Upper lobe of right lung (tissue), 1 donor: Measurements from ENCODE around the gene WNT1. TPM values are rescaled to one million over a fixed set of nuclear protein-coding genes. Genes with fewer than 3 reads are reported as not detected.
A peak's percentile ranks its signal among the peaks of the same experiment; 100 is the strongest.

Source experiments
- ATAC-seq: fragments of 200-7000 bp; cut with Tn5 transposase; one replicate; pipeline ENCODE4 v1.9.1; 2020; ENCODE audit warnings: mild to moderate bottlenecking, moderate library complexity
- DNase-seq: peaks from one replicate; pipeline ENCODE4 v3.0.0-alpha.2; 2020
- H3K27ac ChIP-seq: fragments of 200-600 bp; one replicate; pipeline ENCODE4 v1.8.0; 2022
- H3K27me3 ChIP-seq: fragments of 200-600 bp; one replicate; pipeline ENCODE4 v1.8.0; 2022; ENCODE audit warnings: mild to moderate bottlenecking
- H3K36me3 ChIP-seq: fragments of 200-600 bp; one replicate; pipeline ENCODE4 v1.8.0; 2022
- H3K4me1 ChIP-seq: fragments of 200-600 bp; one replicate; pipeline ENCODE4 v1.8.0; 2022
- H3K4me3 ChIP-seq: fragments of 200-600 bp; one replicate; pipeline ENCODE4 v1.8.0; 2022; ENCODE audit warnings: mild to moderate bottlenecking
- H3K9me3 ChIP-seq: fragments of 200-600 bp; one replicate; pipeline ENCODE4 v1.8.0; 2022
- CTCF ChIP-seq: fragments of 200-600 bp; IDR thresholded peaks from one replicate; pipeline ENCODE4 v1.8.0; 2022; ENCODE audit warnings: antibody characterized with exemption
- intact Hi-C: fragments of 100-400 bp; cut with DNase I; formaldehyde crosslinking; loops from one replicate; pipeline ENCODE4 v1.11.0; 2022
- total RNA-seq: library from RNA; stranded (reverse); fragmentation: NEBNext Ultra II Directional; extraction: Animal tissue kit (Norgen Biotek cat#: 25700); gene quantifications from one replicate; pipeline ENCODE4 v1.2.1, GENCODE V29; 2021
- donor health status: DM: no; HTN: yes; CAD: no; lungs with severe emphysema.

WNT1 gene
- total RNA-seq, 1 donor from 2014 or later, result not detected

- no peaks in the 10 kb centered on the region for H3K4me1 ChIP-seq
- no peak for ATAC-seq
- intact Hi-C loops, result no loop called here
Observed at GRCh38 chr12:48946205-48946604, 31.9 kb upstream of the WNT1 start.

DNA sequence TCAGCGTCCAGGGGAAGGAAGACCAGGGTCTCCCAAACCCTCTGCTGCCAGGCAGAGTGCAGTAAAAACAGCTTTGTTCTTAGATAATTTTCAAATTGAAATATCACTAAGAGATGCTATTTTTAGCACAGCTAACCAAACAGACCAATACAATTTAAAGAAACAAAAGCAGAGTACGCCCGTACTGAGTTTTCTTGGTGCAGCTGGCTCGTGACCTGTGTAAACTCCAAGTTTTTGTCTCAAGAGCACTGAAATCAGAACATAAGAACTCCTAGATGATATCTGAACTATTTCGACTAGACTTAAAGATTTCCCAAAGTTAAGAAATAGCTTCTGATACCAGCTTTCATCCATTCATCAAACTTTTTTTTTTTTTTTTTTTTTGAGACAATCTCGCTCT, 31.2 kb upstream of the WNT1 start:
- H3K27ac ChIP-seq, result no peak overlapping the region
- no peaks in the 10 kb centered on the region for H3K27me3 ChIP-seq
- intact Hi-C loops, result no loop called here
- peaks cover 11% of the 10 kb centered on the region for H3K36me3 ChIP-seq
- no peak for TF ChIP-seq CTCF
- ATAC-seq (no peak), DNase-seq (no peak)
- H3K4me3 ChIP-seq, result no peak overlapping the region
- no peaks in the 10 kb centered on the region for H3K9me3 ChIP-seq
- no peaks in the 10 kb centered on the region for H3K4me1 ChIP-seq

More at GRCh38 chr12:48946205-48946604, 31.9 kb upstream of the WNT1 start:
- Histone ChIP-seq H3K36me3 (peaks cover 19% of the 10 kb centered on the region), H3K27ac (no peak overlapping the region), H3K9me3 (no peaks in the 10 kb centered on the region), H3K27me3 (no peaks in the 10 kb centered on the region), H3K4me3 (no peak overlapping the region)
- DNase-seq, result no peak
- TF ChIP-seq CTCF, result no peak

GRCh38 chr12:48947727-48948126, 30.4 kb upstream of the WNT1 start:
- no peak for ATAC-seq
- no peaks in the 10 kb centered on the region for H3K4me1 ChIP-seq
- peaks cover 8% of the 10 kb centered on the region for H3K36me3 ChIP-seq
- no peak for DNase-seq
- intact Hi-C loops, result no loop called here
- no peaks in the 10 kb centered on the region for H3K27me3 ChIP-seq
- H3K4me3 ChIP-seq, result no peak overlapping the region
- TF ChIP-seq CTCF, result no peak
- H3K9me3 ChIP-seq, result no peaks in the 10 kb centered on the region
- no peak overlapping the region for H3K27ac ChIP-seq

DNA sequence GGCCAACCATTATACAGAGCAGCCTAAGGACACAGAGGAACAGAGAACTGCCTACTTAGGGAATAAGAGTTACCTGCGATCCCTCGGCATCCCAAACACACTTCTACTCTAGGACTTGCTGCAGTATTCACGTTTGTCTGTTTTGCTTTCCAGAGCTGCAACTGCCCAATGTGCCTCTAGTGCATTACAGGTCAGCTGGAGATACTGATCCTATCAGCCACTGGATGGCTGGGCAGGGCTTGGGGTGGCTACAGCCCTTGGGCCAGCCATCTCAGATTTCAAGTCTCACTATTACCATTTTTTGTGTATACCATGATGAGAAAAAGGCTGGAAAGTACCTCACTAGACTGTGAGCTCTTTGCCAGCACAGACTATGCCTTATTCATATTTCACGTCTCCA, 25.4 kb upstream of the WNT1 start:
- Histone ChIP-seq H3K27ac (no peak overlapping the region), H3K4me3 (no peak overlapping the region), H3K36me3 (peaks cover 12% of the 10 kb centered on the region), H3K9me3 (no peaks in the 10 kb centered on the region), H3K4me1 (peaks cover 20% of the 10 kb centered on the region), H3K27me3 (no peaks in the 10 kb centered on the region)
- no peak for TF ChIP-seq CTCF
- intact Hi-C loops, result no loop called here
- no peak for DNase-seq
- ATAC-seq, result no peak

DNA sequence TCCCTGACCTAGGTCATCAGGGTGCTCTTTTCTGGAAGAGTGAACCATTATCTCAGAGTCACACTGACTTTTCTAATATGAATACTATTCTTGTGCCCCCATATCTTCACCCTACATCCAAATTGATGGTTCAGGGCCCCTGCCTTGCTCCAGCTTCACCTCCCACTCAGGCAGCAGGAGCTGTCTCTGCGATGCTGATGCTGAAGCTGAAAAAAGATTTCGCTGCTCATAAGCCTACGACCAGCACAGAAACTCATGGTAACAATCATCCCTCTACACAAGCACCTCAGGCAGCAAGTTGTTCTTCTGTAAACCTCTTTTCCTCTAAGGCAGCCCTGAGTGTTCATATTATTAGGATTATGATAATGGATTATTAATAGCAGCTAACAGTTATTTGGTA, 24.1 kb upstream of the WNT1 start:
- no peak overlapping the region for H3K4me3 ChIP-seq
- no peaks in the 10 kb centered on the region for H3K9me3 ChIP-seq
- intact Hi-C loops, result no loop called here
- peaks cover 8% of the 10 kb centered on the region for H3K36me3 ChIP-seq
- no peak for TF ChIP-seq CTCF
- H3K27me3 ChIP-seq, result no peaks in the 10 kb centered on the region
- H3K27ac ChIP-seq, result no peak overlapping the region
- DNase-seq (no peak), ATAC-seq (no peak)
- peaks cover 24% of the 10 kb centered on the region for H3K4me1 ChIP-seq

- intact Hi-C loops, result no loop called here
- ATAC-seq (peak; percentile 1), DNase-seq (no peak)
- Histone ChIP-seq H3K27me3 (no peaks in the 10 kb centered on the region), H3K9me3 (no peaks in the 10 kb centered on the region), H3K36me3 (peaks cover 7% of the 10 kb centered on the region), H3K4me3 (no peak overlapping the region), H3K27ac (no peak overlapping the region), H3K4me1 (peaks cover 24% of the 10 kb centered on the region)
- TF ChIP-seq CTCF, result no peak
Observed at GRCh38 chr12:48954841-48955501, 23.2 kb upstream of the WNT1 start.
